Bronchial epithelial cell (primary cell): ENCODE data around the gene TUBGCP2. TPM values are rescaled to one million over a fixed set of nuclear protein-coding genes. Genes with fewer than 3 reads are reported as not detected.
"Not testable (repeated sequence)": the region's sequence is repeated elsewhere in the genome, so short reads cannot be mapped to it uniquely, and the experiment has no call there.

Source experiments
- DNase-seq: peaks from one replicate; pipeline ENCODE4 v3.0.0-alpha.2; 2010; ENCODE audit warnings: low read depth
- FAIRE-seq: peaks from 2 replicates; lab custom pipeline; 2011; peaks lifted over from hg19 to GRCh38; lab: Jason Lieb, UNC
- H3K27me3 ChIP-seq: 2 replicates; pipeline ENCODE4 v1.5.1; 2011; ENCODE audit warnings: low read length; ENCODE audit not compliant: control insufficient read depth, insufficient read depth
- H3K36me3 ChIP-seq: 2 replicates; pipeline ENCODE4 v1.5.1; 2011; ENCODE audit warnings: low read length; ENCODE audit not compliant: control insufficient read depth, insufficient read depth
- H3K4me3 ChIP-seq: 2 replicates; pipeline ENCODE4 v1.5.1; 2011; ENCODE audit warnings: mild to moderate bottlenecking, low read depth, low read length, control low read depth
- CTCF ChIP-seq: IDR thresholded peaks from 2 replicates; pipeline ENCODE4 v1.5.1; 2011; ENCODE audit warnings: mild to moderate bottlenecking, moderate library complexity, low read length, control low read depth, inconsistent platforms; ENCODE audit not compliant: insufficient read depth, severe bottlenecking
- total RNA-seq: library from RNA; depleted of rRNA; stranded (reverse); fragments of >200 nt; gene quantifications from 2 replicates; pipeline ENCODE4 v1.2.1, GENCODE V29; 2014

Gene TUBGCP2
- total RNA-seq, 1 donor from 2014 or later: 42.4 TPM

- Histone ChIP-seq H3K27me3 (no peaks in the 10 kb centered on the region), H3K36me3 (peaks cover 19% of the 10 kb centered on the region), H3K4me3 (no peak overlapping the region)
- FAIRE-seq (no peak), DNase-seq (no peak)
- TF ChIP-seq CTCF: no peak
These were observed 40.1 kb downstream of the TUBGCP2 start for GRCh38 chr10:133268532-133268931.

GRCh38 chr10:133267829-133268228, 40.8 kb downstream of the TUBGCP2 start:
- no peak for TF ChIP-seq CTCF
- H3K4me3 ChIP-seq: no peak overlapping the region
- peaks cover 19% of the 10 kb centered on the region for H3K36me3 ChIP-seq
- no peaks in the 10 kb centered on the region for H3K27me3 ChIP-seq
- no peak for DNase-seq
- no peak for FAIRE-seq

GRCh38 chr10:133267293-133267692, 41.4 kb downstream of the TUBGCP2 start:
- Histone ChIP-seq H3K27me3 (no peaks in the 10 kb centered on the region), H3K4me3 (no peak overlapping the region), H3K36me3 (peaks cover 17% of the 10 kb centered on the region)
- no peak for TF ChIP-seq CTCF
- no peak for FAIRE-seq
- DNase-seq: no peak

- Histone ChIP-seq H3K36me3 (peaks cover 17% of the 10 kb centered on the region), H3K4me3 (no peak overlapping the region), H3K27me3 (no peaks in the 10 kb centered on the region)
- TF ChIP-seq CTCF: no peak
- FAIRE-seq (no peak), DNase-seq (no peak)
These were observed 42.4 kb downstream of the TUBGCP2 start for GRCh38 chr10:133266056-133266795.

- H3K4me3 ChIP-seq, DNase-seq, H3K27me3 ChIP-seq, FAIRE-seq: not testable (repeated sequence)
- H3K36me3 ChIP-seq: peaks cover 13% of the 10 kb centered on the region
These were observed 43.6 kb downstream of the TUBGCP2 start for GRCh38 chr10:133265052-133265451.

- TF ChIP-seq CTCF: no peak
- DNase-seq (no peak), FAIRE-seq (peak; percentile 62)
- H3K27me3 ChIP-seq: no peaks in the 10 kb centered on the region
- peaks cover 13% of the 10 kb centered on the region for H3K36me3 ChIP-seq
- no peak overlapping the region for H3K4me3 ChIP-seq
These were observed 44.2 kb downstream of the TUBGCP2 start for GRCh38 chr10:133264461-133264860.
